GM18520 (cell line): ENCODE measurements around the gene RPL4.
"Not testable (repeated sequence)": the region's sequence is repeated elsewhere in the genome, so short reads cannot be mapped to it uniquely, and the experiment has no call there.

Experiments
- ATAC-seq: cut with Tn5 transposase; IDR thresholded peaks from one replicate; pipeline ENCODE4 v1.9.1; 2021; ENCODE audit not compliant: unreplicated experiment

The RPL4 gene

GRCh38 chr15:66504563-66505429 lies at the start of gene RPL4, which contains the start of gene ZWILCH:
RPL4 (minus strand) TSS chr15:66504855; CDS start chr15:66504790, 65 bp downstream.
ZWILCH (plus strand) TSS chr15:66505326; CDS start chr15:66505339, 13 bp downstream.
- peak; percentile 73 for ATAC-seq

GRCh38 chr15:66545255-66545654 lies 40.6 kb upstream of the RPL4 start:
- no peak for ATAC-seq

- no peak for ATAC-seq
These were observed 38.2 kb upstream of the RPL4 start for GRCh38 chr15:66542896-66543295.

GRCh38 chr15:66535056-66535455 lies 30.4 kb upstream of the RPL4 start:
- ATAC-seq = no peak

- ATAC-seq = no peak
These were observed 20.2 kb upstream of the RPL4 start for GRCh38 chr15:66524838-66525237.

- no peak for ATAC-seq
These were observed 19.3 kb upstream of the RPL4 start for GRCh38 chr15:66523926-66524325.

GRCh38 chr15:66515901-66516322 lies 11.3 kb upstream of the RPL4 start:
- no peak for ATAC-seq

GRCh38 chr15:66514586-66514985 lies 9.9 kb upstream of the RPL4 start:
- no peak for ATAC-seq

- ATAC-seq = no peak
These were observed 3.7 kb upstream of the RPL4 start for GRCh38 chr15:66508293-66508883.

- no peak for ATAC-seq
These were observed 1.2 kb upstream of the RPL4 start for GRCh38 chr15:66505818-66506217.

- no peak for ATAC-seq
These were observed 766 bp upstream of the RPL4 start for GRCh38 chr15:66505430-66505811.

- no peak for ATAC-seq
These were observed 684 bp downstream of the RPL4 start for GRCh38 chr15:66503780-66504562.

GRCh38 chr15:66503041-66503648 lies 1.5 kb downstream of the RPL4 start:
- not testable (repeated sequence) for ATAC-seq

GRCh38 chr15:66502491-66502890 lies 2.2 kb downstream of the RPL4 start:
- ATAC-seq = no peak

GRCh38 chr15:66500346-66500745 lies 4.3 kb downstream of the RPL4 start:
- ATAC-seq = not testable (repeated sequence)

- no peak for ATAC-seq
These were observed 5.9 kb downstream of the RPL4 start for GRCh38 chr15:66498501-66499386.

- ATAC-seq = peak; percentile 81
These were observed 6.9 kb downstream of the RPL4 start, which contains the start of gene SNAPC5 for GRCh38 chr15:66497502-66498455. SNAPC5 (minus strand) TSS chr15:66497762; CDS start chr15:66497731, 31 bp downstream.

GRCh38 chr15:66496951-66497501 lies 7.6 kb downstream of the RPL4 start:
- ATAC-seq = no peak

- no peak for ATAC-seq
These were observed 10.4 kb downstream of the RPL4 start for GRCh38 chr15:66494262-66494661.
